GM23338 (cell line): ENCODE measurements around the gene NCOA4. TPM values are rescaled to one million over a fixed set of nuclear protein-coding genes. Genes with fewer than 3 reads are reported as not detected.

Experiments
- ATAC-seq: fragments of 200-7000 bp; cut with Tn5 transposase; 3 replicates; pipeline ENCODE4 v1.9.1; 2020
- DNase-seq: peaks from one replicate; pipeline ENCODE4 v3.0.0-alpha.2; 2015; ENCODE audit warnings: low spot score
- H2AFZ ChIP-seq: fragments of 200-600 bp; sonication (generic); 2 replicates; pipeline ENCODE4 v1.8.0; 2016; ENCODE audit warnings: antibody characterized with exemption, mild to moderate bottlenecking, moderate library complexity
- H3F3A ChIP-seq: fragments of 200-600 bp; sonication (generic); replicated peaks from 2 replicates; pipeline ENCODE4 v1.8.0; 2017; ENCODE audit warnings: antibody characterized with exemption, mixed run types, low read depth
- H3K27ac ChIP-seq: fragments of 200-600 bp; sonication (generic); 2 replicates; pipeline ENCODE4 v1.6.1; 2016; ENCODE audit warnings: low read depth
- H3K27me3 ChIP-seq: fragments of 200-600 bp; sonication (generic); 2 replicates; pipeline ENCODE4 v1.8.0; 2016; ENCODE audit warnings: mild to moderate bottlenecking, mixed run types, moderate library complexity; ENCODE audit not compliant: insufficient read depth
- H3K36me3 ChIP-seq: fragments of 200-600 bp; sonication (generic); 2 replicates; pipeline ENCODE4 v1.8.0; 2016; ENCODE audit warnings: mild to moderate bottlenecking; ENCODE audit not compliant: insufficient read depth
- H3K4me1 ChIP-seq: fragments of 200-600 bp; sonication (generic); 2 replicates; pipeline ENCODE4 v1.8.0; 2016; ENCODE audit warnings: mild to moderate bottlenecking, moderate library complexity; ENCODE audit not compliant: insufficient read depth
- H3K4me2 ChIP-seq: fragments of 200-600 bp; sonication (generic); 2 replicates; pipeline ENCODE4 v1.7.1; 2017; ENCODE audit warnings: mixed run types
- H3K4me3 ChIP-seq: fragments of 200-600 bp; sonication (generic); 2 replicates; pipeline ENCODE4 v1.6.1; 2016; ENCODE audit warnings: mixed run types
- H3K79me2 ChIP-seq: fragments of 200-600 bp; sonication (generic); replicated peaks from 2 replicates; pipeline ENCODE4 v1.8.0; 2017; ENCODE audit warnings: mild to moderate bottlenecking; ENCODE audit not compliant: insufficient read depth
- H3K9me2 ChIP-seq: fragments of 200-600 bp; sonication (generic); 2 replicates; pipeline ENCODE4 v1.8.0; 2017; ENCODE audit not compliant: insufficient read depth
- H4K20me1 ChIP-seq: fragments of 200-600 bp; sonication (generic); replicated peaks from 2 replicates; pipeline ENCODE4 v1.8.0; 2017; ENCODE audit warnings: mild to moderate bottlenecking; ENCODE audit not compliant: insufficient read depth
- H3K27ac Mint-ChIP-seq: 2 replicates; pipeline ENCODE4 v1.8.0; 2020; ENCODE audit warnings: inconsistent platforms, mild to moderate bottlenecking, moderate library complexity, mixed read lengths
- H3K27me3 Mint-ChIP-seq: 3 replicates; pipeline ENCODE4 v1.8.0; 2022; ENCODE audit warnings: low read depth, mild to moderate bottlenecking, moderate library complexity, mixed read lengths, inconsistent platforms; ENCODE audit not compliant: insufficient read depth, poor library complexity
- H3K36me3 Mint-ChIP-seq: 3 replicates; pipeline ENCODE4 v1.8.0; 2021; ENCODE audit warnings: low read depth, mild to moderate bottlenecking, inconsistent platforms, moderate library complexity, mixed read lengths
- H3K4me1 Mint-ChIP-seq: 3 replicates; pipeline ENCODE4 v1.8.0; 2020; ENCODE audit warnings: mild to moderate bottlenecking, inconsistent platforms, mixed read lengths
- H3K4me3 Mint-ChIP-seq: 3 replicates; pipeline ENCODE4 v1.8.0; 2021; ENCODE audit warnings: moderate library complexity, mild to moderate bottlenecking, inconsistent platforms, mixed read lengths
- H3K9me3 Mint-ChIP-seq: 3 replicates; pipeline ENCODE4 v1.8.0; 2020; ENCODE audit warnings: moderate library complexity, mild to moderate bottlenecking, inconsistent platforms, mixed read lengths
- CREB1 ChIP-seq: fragments of 250-450 bp; sonication (Bioruptor Pico); IDR thresholded peaks from 2 replicates; pipeline ENCODE4 v1.5.0; 2020; ENCODE audit warnings: low read depth, mild to moderate bottlenecking, moderate library complexity
- EZH2 ChIP-seq: fragments of 200-600 bp; sonication (generic); IDR thresholded peaks from one replicate; pipeline ENCODE4 v1.8.0; 2017; ENCODE audit warnings: antibody characterized with exemption, mild to moderate bottlenecking, low read depth; ENCODE audit not compliant: unreplicated experiment
- EZH2phosphoT487 ChIP-seq: fragments of 200-600 bp; sonication (generic); IDR thresholded peaks from one replicate; pipeline ENCODE4 v1.8.1; 2018; ENCODE audit warnings: antibody characterized with exemption; ENCODE audit not compliant: unreplicated experiment
- JUNB ChIP-seq: IDR thresholded peaks from one replicate; pipeline ENCODE4 v1.6.1; 2016; ENCODE audit warnings: antibody characterized with exemption; ENCODE audit not compliant: unreplicated experiment
- NANOG ChIP-seq: IDR thresholded peaks from 2 replicates; pipeline ENCODE4 v1.6.1; 2016; ENCODE audit warnings: antibody characterized with exemption, borderline replicate concordance
- POLR2AphosphoS5 ChIP-seq: IDR thresholded peaks from 2 replicates; pipeline ENCODE4 v1.6.1; 2016; ENCODE audit warnings: antibody characterized with exemption, low read depth
- STAT1 ChIP-seq: IDR thresholded peaks from one replicate; pipeline ENCODE4 v1.6.1; 2016; ENCODE audit warnings: antibody characterized with exemption; ENCODE audit not compliant: unreplicated experiment
- ZNF114 ChIP-seq: fragments of 250-450 bp; sonication (Bioruptor Pico); IDR thresholded peaks from 2 replicates; pipeline ENCODE4 v1.5.0; 2020; ENCODE audit warnings: mild to moderate bottlenecking, moderate library complexity
- ZNF331 ChIP-seq: fragments of 250-450 bp; sonication (Bioruptor Pico); IDR thresholded peaks from 2 replicates; pipeline ENCODE4 v1.5.0; 2020; ENCODE audit warnings: low read depth, mild to moderate bottlenecking, moderate library complexity
- polyA plus RNA-seq: library from polyadenylated mRNA; unstranded; fragments of >200 nt; fragmentation: Nextera tagmentation; extraction: Ambion mirVana; gene quantifications from 2 replicates; pipeline ENCODE4 v1.2.1, GENCODE V29; 2016
- total RNA-seq: library from RNA; depleted of rRNA; stranded (reverse); fragments of >200 nt; shearing (Covaris generic); gene quantifications from 2 replicates; pipeline ENCODE4 v1.2.3, GENCODE V29; 2014
- TF ChIP-seq, protein P1 (sequence below): fragments of 250-450 bp; sonication (Bioruptor Pico); IDR thresholded peaks from 2 replicates; pipeline ENCODE4 v1.5.0; 2020; ENCODE audit warnings: mild to moderate bottlenecking, moderate library complexity
- TF ChIP-seq, protein P2 (sequence below), 2 experiments: fragments of 200-600 bp in 1 of 2; sonication (generic) in 1 of 2; conservative IDR thresholded peaks; 2 replicates each; pipeline versions ENCODE4 v1.5.1 to v1.6.1; 2016 to 2017; ENCODE audit warnings: antibody characterized with exemption in 2 of 2, low read depth in 2 of 2, mild to moderate bottlenecking in 2 of 2, moderate library complexity in 1 of 2
- TF ChIP-seq, protein P3 (sequence below): IDR thresholded peaks from 2 replicates; pipeline ENCODE4 v1.6.1; 2016; ENCODE audit warnings: antibody characterized with exemption
- TF ChIP-seq, protein P4 (sequence below): IDR thresholded peaks from one replicate; pipeline ENCODE4 v1.6.1; 2018; ENCODE audit warnings: antibody characterized with exemption; ENCODE audit not compliant: unreplicated experiment

The NCOA4 gene
- total and polyA plus RNA-seq, 2 experiments from 2014 or later: 24.9 to 76.9 TPM

DNA sequence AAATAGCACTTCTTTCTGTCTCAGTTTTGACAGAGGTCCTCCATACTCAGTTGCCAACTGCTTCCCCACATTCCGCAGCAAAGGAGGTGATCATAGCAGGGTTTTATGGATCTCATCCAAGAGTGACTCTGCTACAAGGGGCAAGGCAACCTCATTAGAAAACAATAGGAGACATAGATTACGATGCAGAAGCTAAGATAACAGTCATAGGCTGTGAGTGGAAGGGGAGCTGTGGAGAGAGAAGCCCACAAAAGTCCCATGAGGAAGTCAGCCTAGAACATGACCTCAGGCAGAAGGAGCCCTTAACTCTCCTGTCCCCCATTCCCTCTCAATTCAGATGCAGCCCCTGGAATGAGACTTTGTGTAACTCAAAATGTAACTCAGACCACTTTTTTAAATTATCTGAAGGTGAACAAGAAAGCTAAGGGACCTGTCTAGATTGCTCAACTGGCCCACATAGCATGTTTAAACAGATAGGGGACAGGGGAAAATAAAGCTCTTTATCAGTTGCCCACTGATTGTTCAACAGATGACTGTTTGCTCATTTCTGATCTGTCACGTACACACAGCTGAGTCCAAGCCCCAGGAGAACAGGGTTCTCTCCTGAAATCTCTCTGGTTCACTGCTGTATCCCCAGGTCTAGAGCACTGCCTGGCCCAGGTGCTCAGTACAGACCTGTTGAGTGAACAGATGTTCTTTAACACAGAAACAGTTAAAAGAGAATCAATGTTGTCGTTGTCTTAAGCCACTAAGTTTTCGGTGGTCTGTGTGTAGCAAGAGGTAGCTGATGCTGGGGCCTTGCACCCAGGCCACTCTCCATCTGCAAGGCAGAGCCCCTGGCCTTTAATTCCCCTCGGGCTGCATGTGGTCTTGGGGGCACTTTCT, 1.5 kb upstream of the NCOA4 start:
- Histone ChIP-seq H3K27me3 (no peaks in the 10 kb centered on the region), H3K36me3 (no peaks in the 10 kb centered on the region), H2AFZ (peak overlapping the region; percentile 93), H3K4me2 (no peak overlapping the region), H3K4me1 (peaks cover 10% of the 10 kb centered on the region), H4K20me1 (peaks cover 9% of the 10 kb centered on the region; the same call in 1 of the 2 replicates), H3K4me3 (no peak overlapping the region), H3K9me2 (no peaks in the 10 kb centered on the region), H3K27ac (no peak overlapping the region), H3K79me2 (peaks cover 27% of the 10 kb centered on the region), H3F3A (no peaks in the 10 kb centered on the region)
- no peak for ATAC-seq
- Mint-ChIP-seq H3K27me3 (peaks cover 8% of the 10 kb centered on the region), H3K9me3 (no peaks in the 10 kb centered on the region), H3K36me3 (no peaks in the 10 kb centered on the region; the same call in 2 of the 3 replicates), H3K27ac (no peak overlapping the region), H3K4me1 (peaks cover 18% of the 10 kb centered on the region), H3K4me3 (no peak overlapping the region; the same call in 2 of the 3 replicates)
- no peak for DNase-seq
- TF ChIP-seq, protein P1, sequence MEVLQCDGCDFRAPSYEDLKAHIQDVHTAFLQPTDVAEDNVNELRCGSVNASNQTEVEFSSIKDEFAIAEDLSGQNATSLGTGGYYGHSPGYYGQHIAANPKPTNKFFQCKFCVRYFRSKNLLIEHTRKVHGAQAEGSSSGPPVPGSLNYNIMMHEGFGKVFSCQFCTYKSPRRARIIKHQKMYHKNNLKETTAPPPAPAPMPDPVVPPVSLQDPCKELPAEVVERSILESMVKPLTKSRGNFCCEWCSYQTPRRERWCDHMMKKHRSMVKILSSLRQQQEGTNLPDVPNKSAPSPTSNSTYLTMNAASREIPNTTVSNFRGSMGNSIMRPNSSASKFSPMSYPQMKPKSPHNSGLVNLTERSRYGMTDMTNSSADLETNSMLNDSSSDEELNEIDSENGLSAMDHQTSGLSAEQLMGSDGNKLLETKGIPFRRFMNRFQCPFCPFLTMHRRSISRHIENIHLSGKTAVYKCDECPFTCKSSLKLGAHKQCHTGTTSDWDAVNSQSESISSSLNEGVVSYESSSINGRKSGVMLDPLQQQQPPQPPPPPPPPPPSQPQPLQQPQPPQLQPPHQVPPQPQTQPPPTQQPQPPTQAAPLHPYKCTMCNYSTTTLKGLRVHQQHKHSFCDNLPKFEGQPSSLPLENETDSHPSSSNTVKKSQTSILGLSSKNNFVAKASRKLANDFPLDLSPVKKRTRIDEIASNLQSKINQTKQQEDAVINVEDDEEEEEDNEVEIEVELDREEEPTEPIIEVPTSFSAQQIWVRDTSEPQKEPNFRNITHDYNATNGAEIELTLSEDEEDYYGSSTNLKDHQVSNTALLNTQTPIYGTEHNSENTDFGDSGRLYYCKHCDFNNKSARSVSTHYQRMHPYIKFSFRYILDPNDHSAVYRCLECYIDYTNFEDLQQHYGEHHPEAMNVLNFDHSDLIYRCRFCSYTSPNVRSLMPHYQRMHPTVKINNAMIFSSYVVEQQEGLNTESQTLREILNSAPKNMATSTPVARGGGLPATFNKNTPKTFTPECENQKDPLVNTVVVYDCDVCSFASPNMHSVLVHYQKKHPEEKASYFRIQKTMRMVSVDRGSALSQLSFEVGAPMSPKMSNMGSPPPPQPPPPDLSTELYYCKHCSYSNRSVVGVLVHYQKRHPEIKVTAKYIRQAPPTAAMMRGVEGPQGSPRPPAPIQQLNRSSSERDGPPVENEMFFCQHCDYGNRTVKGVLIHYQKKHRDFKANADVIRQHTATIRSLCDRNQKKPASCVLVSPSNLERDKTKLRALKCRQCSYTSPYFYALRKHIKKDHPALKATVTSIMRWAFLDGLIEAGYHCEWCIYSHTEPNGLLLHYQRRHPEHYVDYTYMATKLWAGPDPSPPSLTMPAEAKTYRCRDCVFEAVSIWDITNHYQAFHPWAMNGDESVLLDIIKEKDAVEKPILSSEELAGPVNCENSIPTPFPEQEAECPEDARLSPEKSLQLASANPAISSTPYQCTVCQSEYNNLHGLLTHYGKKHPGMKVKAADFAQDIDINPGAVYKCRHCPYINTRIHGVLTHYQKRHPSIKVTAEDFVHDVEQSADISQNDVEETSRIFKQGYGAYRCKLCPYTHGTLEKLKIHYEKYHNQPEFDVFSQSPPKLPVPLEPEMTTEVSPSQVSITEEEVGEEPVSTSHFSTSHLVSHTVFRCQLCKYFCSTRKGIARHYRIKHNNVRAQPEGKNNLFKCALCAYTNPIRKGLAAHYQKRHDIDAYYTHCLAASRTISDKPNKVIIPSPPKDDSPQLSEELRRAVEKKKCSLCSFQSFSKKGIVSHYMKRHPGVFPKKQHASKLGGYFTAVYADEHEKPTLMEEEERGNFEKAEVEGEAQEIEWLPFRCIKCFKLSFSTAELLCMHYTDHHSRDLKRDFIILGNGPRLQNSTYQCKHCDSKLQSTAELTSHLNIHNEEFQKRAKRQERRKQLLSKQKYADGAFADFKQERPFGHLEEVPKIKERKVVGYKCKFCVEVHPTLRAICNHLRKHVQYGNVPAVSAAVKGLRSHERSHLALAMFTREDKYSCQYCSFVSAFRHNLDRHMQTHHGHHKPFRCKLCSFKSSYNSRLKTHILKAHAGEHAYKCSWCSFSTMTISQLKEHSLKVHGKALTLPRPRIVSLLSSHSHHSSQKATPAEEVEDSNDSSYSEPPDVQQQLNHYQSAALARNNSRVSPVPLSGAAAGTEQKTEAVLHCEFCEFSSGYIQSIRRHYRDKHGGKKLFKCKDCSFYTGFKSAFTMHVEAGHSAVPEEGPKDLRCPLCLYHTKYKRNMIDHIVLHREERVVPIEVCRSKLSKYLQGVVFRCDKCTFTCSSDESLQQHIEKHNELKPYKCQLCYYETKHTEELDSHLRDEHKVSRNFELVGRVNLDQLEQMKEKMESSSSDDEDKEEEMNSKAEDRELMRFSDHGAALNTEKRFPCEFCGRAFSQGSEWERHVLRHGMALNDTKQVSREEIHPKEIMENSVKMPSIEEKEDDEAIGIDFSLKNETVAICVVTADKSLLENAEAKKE (CRISPR knock-in tag): no peak
- TF ChIP-seq POLR2AphosphoS5: no peak
- no peak for TF ChIP-seq EZH2
- TF ChIP-seq, protein P2, sequence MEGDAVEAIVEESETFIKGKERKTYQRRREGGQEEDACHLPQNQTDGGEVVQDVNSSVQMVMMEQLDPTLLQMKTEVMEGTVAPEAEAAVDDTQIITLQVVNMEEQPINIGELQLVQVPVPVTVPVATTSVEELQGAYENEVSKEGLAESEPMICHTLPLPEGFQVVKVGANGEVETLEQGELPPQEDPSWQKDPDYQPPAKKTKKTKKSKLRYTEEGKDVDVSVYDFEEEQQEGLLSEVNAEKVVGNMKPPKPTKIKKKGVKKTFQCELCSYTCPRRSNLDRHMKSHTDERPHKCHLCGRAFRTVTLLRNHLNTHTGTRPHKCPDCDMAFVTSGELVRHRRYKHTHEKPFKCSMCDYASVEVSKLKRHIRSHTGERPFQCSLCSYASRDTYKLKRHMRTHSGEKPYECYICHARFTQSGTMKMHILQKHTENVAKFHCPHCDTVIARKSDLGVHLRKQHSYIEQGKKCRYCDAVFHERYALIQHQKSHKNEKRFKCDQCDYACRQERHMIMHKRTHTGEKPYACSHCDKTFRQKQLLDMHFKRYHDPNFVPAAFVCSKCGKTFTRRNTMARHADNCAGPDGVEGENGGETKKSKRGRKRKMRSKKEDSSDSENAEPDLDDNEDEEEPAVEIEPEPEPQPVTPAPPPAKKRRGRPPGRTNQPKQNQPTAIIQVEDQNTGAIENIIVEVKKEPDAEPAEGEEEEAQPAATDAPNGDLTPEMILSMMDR (conservative IDR thresholded peaks at IDR 0.05; ENCODE audit: low read depth in 2 of 2): no peak
- TF ChIP-seq, protein P3, sequence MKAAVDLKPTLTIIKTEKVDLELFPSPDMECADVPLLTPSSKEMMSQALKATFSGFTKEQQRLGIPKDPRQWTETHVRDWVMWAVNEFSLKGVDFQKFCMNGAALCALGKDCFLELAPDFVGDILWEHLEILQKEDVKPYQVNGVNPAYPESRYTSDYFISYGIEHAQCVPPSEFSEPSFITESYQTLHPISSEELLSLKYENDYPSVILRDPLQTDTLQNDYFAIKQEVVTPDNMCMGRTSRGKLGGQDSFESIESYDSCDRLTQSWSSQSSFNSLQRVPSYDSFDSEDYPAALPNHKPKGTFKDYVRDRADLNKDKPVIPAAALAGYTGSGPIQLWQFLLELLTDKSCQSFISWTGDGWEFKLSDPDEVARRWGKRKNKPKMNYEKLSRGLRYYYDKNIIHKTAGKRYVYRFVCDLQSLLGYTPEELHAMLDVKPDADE: no peak
- TF ChIP-seq NANOG: no peak
- TF ChIP-seq ZNF331 (CRISPR knock-in tag): no peak
- TF ChIP-seq ZNF114 (CRISPR knock-in tag): no peak
- TF ChIP-seq, protein P4, sequence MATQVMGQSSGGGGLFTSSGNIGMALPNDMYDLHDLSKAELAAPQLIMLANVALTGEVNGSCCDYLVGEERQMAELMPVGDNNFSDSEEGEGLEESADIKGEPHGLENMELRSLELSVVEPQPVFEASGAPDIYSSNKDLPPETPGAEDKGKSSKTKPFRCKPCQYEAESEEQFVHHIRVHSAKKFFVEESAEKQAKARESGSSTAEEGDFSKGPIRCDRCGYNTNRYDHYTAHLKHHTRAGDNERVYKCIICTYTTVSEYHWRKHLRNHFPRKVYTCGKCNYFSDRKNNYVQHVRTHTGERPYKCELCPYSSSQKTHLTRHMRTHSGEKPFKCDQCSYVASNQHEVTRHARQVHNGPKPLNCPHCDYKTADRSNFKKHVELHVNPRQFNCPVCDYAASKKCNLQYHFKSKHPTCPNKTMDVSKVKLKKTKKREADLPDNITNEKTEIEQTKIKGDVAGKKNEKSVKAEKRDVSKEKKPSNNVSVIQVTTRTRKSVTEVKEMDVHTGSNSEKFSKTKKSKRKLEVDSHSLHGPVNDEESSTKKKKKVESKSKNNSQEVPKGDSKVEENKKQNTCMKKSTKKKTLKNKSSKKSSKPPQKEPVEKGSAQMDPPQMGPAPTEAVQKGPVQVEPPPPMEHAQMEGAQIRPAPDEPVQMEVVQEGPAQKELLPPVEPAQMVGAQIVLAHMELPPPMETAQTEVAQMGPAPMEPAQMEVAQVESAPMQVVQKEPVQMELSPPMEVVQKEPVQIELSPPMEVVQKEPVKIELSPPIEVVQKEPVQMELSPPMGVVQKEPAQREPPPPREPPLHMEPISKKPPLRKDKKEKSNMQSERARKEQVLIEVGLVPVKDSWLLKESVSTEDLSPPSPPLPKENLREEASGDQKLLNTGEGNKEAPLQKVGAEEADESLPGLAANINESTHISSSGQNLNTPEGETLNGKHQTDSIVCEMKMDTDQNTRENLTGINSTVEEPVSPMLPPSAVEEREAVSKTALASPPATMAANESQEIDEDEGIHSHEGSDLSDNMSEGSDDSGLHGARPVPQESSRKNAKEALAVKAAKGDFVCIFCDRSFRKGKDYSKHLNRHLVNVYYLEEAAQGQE: no peak
- TF ChIP-seq EZH2phosphoT487: no peak
- TF ChIP-seq JUNB: no peak
- TF ChIP-seq STAT1: no peak
- no peak for TF ChIP-seq CREB1 (CRISPR knock-in tag)
